ENCODE data around the gene BTBD9.
"Not testable (repeated sequence)": the region's sequence is repeated elsewhere in the genome, so short reads cannot be mapped to it uniquely, and the experiment has no call there.

BTBD9 gene

GRCh38 chr6:38648629-38649028 lies 8.9 kb upstream of the BTBD9 start:
- DNase-seq: no peak

GRCh38 chr6:38646166-38646878 lies 6.6 kb upstream of the BTBD9 start:
- peak; percentile 26 for DNase-seq

- no peak for DNase-seq
These were observed 5.2 kb upstream of the BTBD9 start for GRCh38 chr6:38644951-38645350.

- DNase-seq: no peak
These were observed 634 bp upstream of the BTBD9 start for GRCh38 chr6:38640216-38640909.

- DNase-seq: peak; percentile 18
These were observed 710 bp downstream of the BTBD9 start for GRCh38 chr6:38638941-38639497.

GRCh38 chr6:38637756-38638155 lies 2.0 kb downstream of the BTBD9 start:
- no peak for DNase-seq

- DNase-seq: no peak
These were observed 3.7 kb downstream of the BTBD9 start for GRCh38 chr6:38636027-38636426.

GRCh38 chr6:38634518-38634917 lies 5.2 kb downstream of the BTBD9 start:
- DNase-seq: no peak

- no peak for DNase-seq
These were observed 7.2 kb downstream of the BTBD9 start for GRCh38 chr6:38632490-38632889.

- no peak for DNase-seq
These were observed 8.4 kb downstream of the BTBD9 start for GRCh38 chr6:38631186-38631783.

GRCh38 chr6:38625217-38625616 lies 14.5 kb downstream of the BTBD9 start:
- no peak for DNase-seq

- DNase-seq: not testable (repeated sequence)
These were observed 20.4 kb downstream of the BTBD9 start for GRCh38 chr6:38619342-38619741.

GRCh38 chr6:38618301-38618700 lies 21.4 kb downstream of the BTBD9 start:
- peak; percentile 49 for DNase-seq

GRCh38 chr6:38617856-38618255 lies 21.9 kb downstream of the BTBD9 start:
- no peak for DNase-seq

- peak; percentile 80 for DNase-seq
These were observed 27.4 kb downstream of the BTBD9 start for GRCh38 chr6:38612143-38612965.

- DNase-seq: no peak
These were observed 29.6 kb downstream of the BTBD9 start for GRCh38 chr6:38610050-38610625.

- no peak for DNase-seq
These were observed 35.0 kb downstream of the BTBD9 start for GRCh38 chr6:38604700-38605099.

- no peak for DNase-seq
These were observed 35.8 kb downstream of the BTBD9 start for GRCh38 chr6:38603966-38604365.

GRCh38 chr6:38603496-38603895 lies 36.2 kb downstream of the BTBD9 start:
- no peak for DNase-seq

- DNase-seq: no peak
These were observed 39.7 kb downstream of the BTBD9 start for GRCh38 chr6:38599966-38600550.

GRCh38 chr6:38599261-38599660 lies 40.5 kb downstream of the BTBD9 start:
- DNase-seq: no peak

GRCh38 chr6:38593998-38594665 lies 45.6 kb downstream of the BTBD9 start:
- no peak for DNase-seq

All from fibroblast of upper back skin (primary cell).